GM18868 (cell line): ENCODE results near the gene IGFN1.

ENCODE experiments used
- ATAC-seq: cut with Tn5 transposase; IDR thresholded peaks from one replicate; pipeline ENCODE4 v1.9.1; 2021; ENCODE audit warnings: mild to moderate bottlenecking, moderate library complexity; ENCODE audit not compliant: unreplicated experiment

The IGFN1 gene

GRCh38 chr1:201184307-201185122 is 6.1 kb upstream of the IGFN1 start:
- no peak for ATAC-seq

- no peak for ATAC-seq
These were observed 5.5 kb upstream of the IGFN1 start for GRCh38 chr1:201185123-201185453.

GRCh38 chr1:201185527-201186128 is 5.0 kb upstream of the IGFN1 start:
- no peak for ATAC-seq

- no peak for ATAC-seq
These were observed 4.4 kb upstream of the IGFN1 start for GRCh38 chr1:201186192-201186591.

DNA sequence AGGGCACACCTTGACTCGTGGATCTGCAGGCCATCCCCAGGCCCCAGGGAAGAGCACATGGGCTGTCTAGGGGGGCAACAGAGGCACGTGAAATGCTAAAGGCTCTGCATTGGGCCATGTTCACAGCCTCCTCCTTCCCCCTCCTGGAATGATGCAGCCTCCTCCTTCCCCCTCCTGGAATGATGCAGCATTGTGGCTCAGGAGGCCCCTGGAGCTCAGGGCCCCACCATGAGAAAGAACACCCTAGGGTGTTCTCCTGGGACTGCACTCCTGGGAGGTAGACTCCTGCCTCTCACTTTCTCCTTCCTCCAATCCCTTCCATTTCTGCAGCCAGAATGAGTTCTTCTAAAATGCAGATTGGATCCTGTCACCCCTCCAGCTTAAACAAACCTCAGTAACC is 1.5 kb upstream of the IGFN1 start:
- no peak for ATAC-seq

DNA sequence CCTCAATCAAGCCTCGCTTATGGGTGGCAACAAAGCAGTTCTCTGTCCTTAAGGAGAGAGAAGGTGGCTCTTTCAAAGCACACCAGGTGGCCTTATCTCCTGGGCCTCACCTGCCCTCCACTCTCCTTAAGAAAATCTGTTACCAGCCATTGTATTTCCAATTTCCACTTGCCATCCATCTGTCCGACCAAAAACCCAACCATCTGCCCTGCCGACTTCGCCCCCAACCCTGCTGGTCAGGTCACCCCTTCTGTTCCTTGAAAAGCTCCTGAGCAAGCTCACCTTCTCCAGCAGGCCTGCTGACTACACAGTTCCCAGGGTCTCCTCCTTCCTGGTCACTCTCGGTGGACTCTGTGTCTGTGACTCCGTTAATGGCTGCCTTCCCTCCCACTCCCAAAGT is 619 bp upstream of the IGFN1 start:
- no peak for ATAC-seq

- no peak for ATAC-seq
These were observed 1.1 kb downstream of the IGFN1 start for GRCh38 chr1:201191653-201192260.

DNA sequence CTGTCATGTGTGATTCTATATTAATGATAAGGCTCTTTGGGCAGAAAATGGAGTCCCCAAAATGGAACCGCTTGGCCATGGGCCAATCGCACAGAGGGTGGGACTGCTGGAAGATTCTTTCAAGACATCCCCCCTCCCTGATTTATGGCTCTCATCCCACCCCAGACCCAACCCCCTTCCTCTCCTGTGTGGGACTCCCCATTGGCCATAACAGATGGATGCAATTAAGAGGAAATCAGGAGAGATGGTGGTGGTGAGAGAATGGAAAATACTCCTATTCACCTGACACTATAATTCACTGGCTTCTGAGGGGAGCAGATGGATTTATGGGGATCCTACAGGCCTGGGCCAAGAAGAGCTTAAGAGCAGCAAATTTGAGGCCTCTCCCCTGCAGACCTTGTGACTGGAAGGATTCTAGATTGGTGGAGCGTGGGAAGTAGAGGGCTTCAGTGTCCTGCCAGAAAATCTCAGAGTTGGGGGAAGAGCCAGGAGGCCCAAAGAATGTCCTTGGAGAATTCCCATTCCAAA is 1.7 kb downstream of the IGFN1 start:
- no peak for ATAC-seq

DNA sequence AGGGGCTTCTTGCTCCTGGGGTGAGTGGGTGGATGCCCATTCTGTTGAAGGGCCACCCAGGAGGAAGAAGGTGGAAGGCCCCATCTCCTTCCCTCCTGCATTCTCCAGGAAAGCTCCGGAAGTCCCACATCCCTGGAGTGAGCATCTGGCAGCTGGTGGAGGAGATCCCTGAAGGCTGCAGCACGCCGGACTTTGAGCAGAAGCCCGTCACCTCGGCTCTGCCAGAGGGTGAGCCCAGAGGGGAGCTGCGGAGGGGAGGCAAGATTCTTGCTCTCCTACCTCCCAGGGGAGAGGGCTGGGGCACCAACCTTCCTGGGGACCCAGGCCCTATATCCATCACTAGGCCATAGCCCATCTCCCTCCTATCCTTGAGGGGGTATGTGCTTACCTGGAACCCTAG is 3.4 kb downstream of the IGFN1 start:
- ATAC-seq, result no peak

DNA sequence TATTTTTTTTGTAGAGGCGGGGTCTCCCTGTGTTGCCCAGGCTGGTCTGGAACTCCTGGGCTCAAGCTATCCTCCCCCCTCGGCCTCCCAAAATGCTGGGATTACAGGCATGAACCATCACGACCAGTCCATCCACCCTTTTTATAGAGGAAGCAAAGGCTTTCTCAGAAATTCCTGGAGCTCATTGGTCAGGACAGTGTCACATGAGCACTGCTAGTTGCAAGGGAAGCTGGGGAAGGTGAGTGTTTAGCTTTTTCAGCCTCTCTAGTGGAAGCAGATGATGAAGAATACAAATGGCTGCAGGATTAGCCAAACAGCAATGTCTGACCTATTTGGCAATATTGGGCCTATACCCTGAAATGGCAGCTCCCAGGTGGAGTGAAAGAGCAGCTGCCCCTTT is 8.0 kb downstream of the IGFN1 start:
- ATAC-seq, result no peak

DNA sequence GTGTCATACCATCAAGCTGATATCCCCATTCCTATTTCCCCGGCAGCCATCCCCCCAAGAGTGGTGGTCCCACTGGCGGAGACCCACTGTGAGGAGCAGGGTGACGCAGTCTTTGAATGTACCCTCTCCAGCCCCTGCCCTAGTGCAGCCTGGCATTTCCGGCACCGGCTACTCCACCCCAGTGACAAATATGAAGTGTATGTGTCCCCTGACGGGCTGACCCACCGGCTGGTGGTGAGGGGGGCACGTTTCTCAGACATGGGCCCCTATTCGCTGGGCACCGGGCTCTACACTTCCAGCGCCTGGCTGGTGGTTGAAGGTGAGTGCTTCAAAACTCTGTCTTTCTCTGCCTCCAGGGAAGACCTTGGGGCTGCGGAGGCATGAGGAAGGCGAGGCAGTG is 14.4 kb downstream of the IGFN1 start:
- ATAC-seq, result no peak

DNA sequence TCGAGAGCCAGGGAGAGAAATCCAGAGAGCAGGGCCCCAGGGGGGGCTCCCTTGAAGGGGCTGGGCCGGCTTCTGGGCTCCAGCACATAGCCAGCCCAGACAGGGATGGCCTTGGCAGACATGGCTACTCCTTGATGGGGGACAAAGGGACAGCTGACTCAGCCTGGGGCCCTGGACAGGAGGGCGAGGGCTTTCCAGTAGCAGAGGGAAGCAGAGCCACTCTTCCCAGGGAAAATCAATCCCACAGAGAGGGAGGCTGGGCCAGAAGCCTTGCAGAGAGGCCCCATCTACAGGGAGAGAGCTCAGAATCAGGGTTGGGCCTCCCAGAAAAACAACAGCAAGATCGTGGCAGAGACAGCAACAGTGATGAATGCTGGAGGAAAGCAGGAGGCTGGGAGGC is 15.6 kb downstream of the IGFN1 start:
- no peak for ATAC-seq

GRCh38 chr1:201207046-201207445 is 16.4 kb downstream of the IGFN1 start:
- no peak for ATAC-seq

DNA sequence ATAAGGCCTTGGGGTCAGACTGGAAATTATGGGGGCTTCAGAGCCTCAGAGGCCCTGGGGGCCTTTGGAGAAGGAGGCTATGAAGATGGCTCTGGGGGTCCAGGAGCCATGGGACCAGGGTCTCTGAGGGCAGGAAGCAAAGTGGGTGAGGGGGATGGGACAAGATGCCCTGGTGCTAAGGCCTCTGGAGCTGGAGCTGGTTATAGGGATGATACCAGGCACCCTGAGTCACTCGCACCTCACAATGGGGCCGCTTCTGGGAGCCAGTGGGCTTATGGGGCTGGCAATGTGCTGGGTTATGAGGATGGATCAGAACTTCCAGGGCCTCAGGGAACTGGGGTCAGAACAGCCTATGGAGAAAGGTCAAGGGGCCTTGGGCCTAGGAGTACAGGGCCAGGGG is 17.6 kb downstream of the IGFN1 start:
- no peak for ATAC-seq

- no peak for ATAC-seq
These were observed 21.4 kb downstream of the IGFN1 start for GRCh38 chr1:201212056-201212455.

DNA sequence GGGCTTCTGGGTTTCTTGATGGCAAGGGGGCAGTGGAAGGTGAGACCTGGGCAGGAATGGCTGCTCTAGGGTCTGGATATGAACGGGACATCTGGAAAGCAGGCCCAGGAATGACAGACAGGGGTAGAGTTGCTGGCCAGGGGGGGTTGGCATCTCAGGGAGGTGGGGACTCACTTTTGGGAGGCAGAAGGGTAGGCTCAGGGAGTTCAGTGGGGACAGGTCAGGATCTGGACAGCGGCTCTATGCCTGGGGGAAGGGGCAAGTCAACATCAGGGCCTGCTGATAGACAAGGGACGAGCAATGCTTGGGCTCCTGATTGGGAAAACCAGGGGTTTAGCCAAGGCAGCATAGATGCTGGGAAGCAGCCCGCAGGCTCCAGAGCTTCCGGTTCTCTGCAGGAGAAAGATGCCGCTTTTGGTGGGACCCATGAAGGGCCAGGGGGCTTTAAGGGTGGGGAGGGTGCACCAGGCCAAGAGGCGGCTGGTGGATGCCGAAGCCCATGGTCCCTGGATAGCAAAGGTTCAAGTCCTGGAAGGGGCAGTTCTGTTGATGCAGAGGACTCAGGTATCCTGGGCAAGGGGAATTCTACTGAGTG is 21.9 kb downstream of the IGFN1 start:
- no peak for ATAC-seq

DNA sequence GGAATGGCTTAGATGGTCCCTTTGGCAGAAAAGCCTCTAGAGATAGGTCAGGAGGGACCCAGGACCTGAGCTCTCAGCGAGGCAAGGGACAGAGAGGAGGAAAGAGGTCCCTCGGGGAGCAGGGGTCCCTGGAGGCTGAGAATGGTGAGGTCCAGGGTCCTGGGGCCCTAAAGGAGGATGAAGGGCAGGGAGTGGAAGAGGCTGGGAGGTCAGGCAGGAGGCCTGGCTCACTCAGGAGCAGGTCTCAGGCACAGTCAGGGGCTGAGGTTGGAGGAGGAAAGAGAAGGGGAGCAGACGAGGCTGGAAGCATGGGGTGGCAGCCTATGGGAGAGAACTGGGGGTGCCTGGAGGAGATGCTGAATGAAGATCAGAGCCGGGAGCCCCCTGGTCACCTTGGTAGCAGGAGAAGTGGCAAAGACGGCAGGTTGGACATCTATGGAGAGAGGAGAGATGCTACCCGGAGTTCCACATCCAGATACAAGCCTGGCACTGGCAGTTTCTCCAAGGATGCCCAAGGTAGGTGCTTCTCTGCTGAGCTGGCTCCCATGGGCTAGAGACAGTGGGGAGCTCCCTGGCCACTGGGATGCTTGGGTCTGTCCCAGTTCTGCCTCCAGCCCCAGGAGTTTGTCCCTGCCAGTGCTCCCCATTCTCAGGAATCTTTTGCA is 22.6 kb downstream of the IGFN1 start:
- ATAC-seq, result no peak

GRCh38 chr1:201213926-201214325 is 23.3 kb downstream of the IGFN1 start:
- no peak for ATAC-seq

DNA sequence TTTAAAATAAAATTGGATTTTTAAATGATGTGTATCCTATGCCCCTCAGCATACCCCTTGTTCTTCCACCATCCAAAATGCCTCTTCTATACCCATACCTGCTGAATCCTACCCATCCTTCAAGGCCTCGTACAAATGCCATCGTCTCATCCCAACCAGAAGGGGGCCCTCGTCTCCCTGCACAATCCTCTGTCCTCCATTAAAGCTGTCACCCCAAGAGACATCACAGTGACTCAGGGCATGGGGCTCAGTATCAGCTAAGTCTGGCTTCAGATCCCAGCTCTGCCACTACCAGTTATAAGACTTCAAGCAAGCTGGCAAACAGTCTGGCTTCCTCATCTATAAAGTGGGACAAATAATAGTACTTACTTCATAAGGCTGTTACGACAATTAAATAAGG is 23.8 kb downstream of the IGFN1 start:
- ATAC-seq, result no peak

- ATAC-seq, result no peak
These were observed 24.3 kb downstream of the IGFN1 start for GRCh38 chr1:201214886-201215285.
